DOHH2 (cell line): Measurements from ENCODE around the gene ZNF536.

Experiments
- H3F3A ChIP-seq: fragments of 200-600 bp; sonication (generic), shearing (Covaris generic); 2 replicates; pipeline ENCODE4 v1.6.0; 2016; ENCODE audit warnings: antibody characterized with exemption, mild to moderate bottlenecking; ENCODE audit not compliant: control insufficient read depth, insufficient read depth
- H3K27ac ChIP-seq: fragments of 200-600 bp; sonication (generic); 2 replicates; pipeline ENCODE4 v1.5.1; 2014; ENCODE audit warnings: low read depth, mild to moderate bottlenecking, low read length, moderate library complexity
- H3K27me3 ChIP-seq: fragments of 200-600 bp; sonication (generic); 2 replicates; pipeline ENCODE4 v1.6.1; 2014; ENCODE audit warnings: mild to moderate bottlenecking, low read length, mixed read lengths; ENCODE audit not compliant: control insufficient read depth
- H3K36me3 ChIP-seq: fragments of 200-600 bp; sonication (generic); 2 replicates; pipeline ENCODE4 v1.6.1; 2014; ENCODE audit warnings: mild to moderate bottlenecking, low read length, moderate library complexity, mixed read lengths; ENCODE audit not compliant: control insufficient read depth
- H3K4me1 ChIP-seq: fragments of 200-600 bp; sonication (generic); 2 replicates; pipeline ENCODE4 v1.6.1; 2014; ENCODE audit warnings: mild to moderate bottlenecking, low read length, mixed read lengths; ENCODE audit not compliant: control insufficient read depth
- H3K4me2 ChIP-seq: fragments of 200-600 bp; sonication (generic); 2 replicates; pipeline ENCODE4 v1.6.0; 2014; ENCODE audit warnings: mild to moderate bottlenecking, low read length, moderate library complexity
- H3K4me3 ChIP-seq: fragments of 200-600 bp; sonication (generic); 2 replicates; pipeline ENCODE4 v1.5.1; 2014; ENCODE audit warnings: mild to moderate bottlenecking, low read length, mixed read lengths
- H3K79me2 ChIP-seq: fragments of 200-600 bp; sonication (generic); 2 replicates; pipeline ENCODE4 v1.6.1; 2014; ENCODE audit warnings: mild to moderate bottlenecking, low read length, mixed read lengths; ENCODE audit not compliant: control insufficient read depth
- H3K9me2 ChIP-seq: fragments of 200-600 bp; sonication (generic); replicated peaks from 2 replicates; pipeline ENCODE4 v1.6.1; 2014; ENCODE audit warnings: mild to moderate bottlenecking, low read length, mixed read lengths; ENCODE audit not compliant: control insufficient read depth
- H3K9me3 ChIP-seq: fragments of 200-600 bp; sonication (generic); 2 replicates; pipeline ENCODE4 v1.6.1; 2014; ENCODE audit warnings: antibody characterized with exemption, low read length, mixed read lengths; ENCODE audit not compliant: control insufficient read depth, insufficient read depth
- H4K20me1 ChIP-seq: fragments of 200-600 bp; sonication (generic); 2 replicates; pipeline ENCODE4 v1.6.0; 2014; ENCODE audit warnings: low read depth, mild to moderate bottlenecking, antibody characterized with exemption, low read length, moderate library complexity; ENCODE audit not compliant: control insufficient read depth, insufficient read depth
- CTCF ChIP-seq: fragments of 200-600 bp; sonication (generic); IDR thresholded peaks from one replicate; pipeline ENCODE4 v1.5.1; 2014; ENCODE audit warnings: antibody characterized with exemption, mild to moderate bottlenecking, low read depth, low read length; ENCODE audit not compliant: poor library complexity, severe bottlenecking
- EZH2phosphoT487 ChIP-seq: fragments of 200-600 bp; sonication (generic); IDR thresholded peaks from 2 replicates; pipeline ENCODE4 v1.6.1; 2017; ENCODE audit warnings: borderline replicate concordance, mild to moderate bottlenecking, antibody characterized with exemption, low read length, moderate library complexity, mixed read lengths

ZNF536 gene

GRCh38 chr19:30332445-30333234, 39.5 kb upstream of the ZNF536 start:
- Histone ChIP-seq H3K27ac (no peak overlapping the region), H3K4me1 (no peaks in the 10 kb centered on the region), H3F3A (no peaks in the 10 kb centered on the region), H3K9me3 (no peaks in the 10 kb centered on the region), H3K9me2 (no peaks in the 10 kb centered on the region), H4K20me1 (no peaks in the 10 kb centered on the region), H3K79me2 (no peaks in the 10 kb centered on the region), H3K27me3 (no peaks in the 10 kb centered on the region), H3K4me2 (no peak overlapping the region), H3K4me3 (no peak overlapping the region), H3K36me3 (no peaks in the 10 kb centered on the region)
- TF ChIP-seq CTCF (no peak), EZH2phosphoT487 (no peak)

- no peaks in the 10 kb centered on the region for H3K9me3 ChIP-seq
- H3F3A ChIP-seq = no peaks in the 10 kb centered on the region
- H3K36me3 ChIP-seq = no peaks in the 10 kb centered on the region
- no peaks in the 10 kb centered on the region for H4K20me1 ChIP-seq
- no peaks in the 10 kb centered on the region for H3K79me2 ChIP-seq
- H3K4me2 ChIP-seq = no peak overlapping the region
- no peaks in the 10 kb centered on the region for H3K9me2 ChIP-seq
- no peaks in the 10 kb centered on the region for H3K27me3 ChIP-seq
- H3K4me3 ChIP-seq = no peak overlapping the region
- H3K4me1 ChIP-seq = no peaks in the 10 kb centered on the region
- TF ChIP-seq EZH2phosphoT487 = no peak
- no peak for TF ChIP-seq CTCF
- no peak overlapping the region for H3K27ac ChIP-seq
Observed at GRCh38 chr19:30333291-30334065, 38.7 kb upstream of the ZNF536 start.

- Histone ChIP-seq H3K9me3 (no peaks in the 10 kb centered on the region), H3F3A (no peaks in the 10 kb centered on the region), H3K79me2 (no peaks in the 10 kb centered on the region), H3K4me3 (no peak overlapping the region), H3K4me1 (no peaks in the 10 kb centered on the region), H3K36me3 (no peaks in the 10 kb centered on the region), H4K20me1 (no peaks in the 10 kb centered on the region), H3K27ac (no peak overlapping the region), H3K9me2 (no peaks in the 10 kb centered on the region), H3K27me3 (no peaks in the 10 kb centered on the region), H3K4me2 (no peak overlapping the region)
- no peak for TF ChIP-seq EZH2phosphoT487
- no peak for TF ChIP-seq CTCF
Observed at GRCh38 chr19:30334841-30335240, 37.3 kb upstream of the ZNF536 start.
